Keratinocyte (primary cell): ENCODE data around the gene MTHFD1L. TPM values are rescaled to one million over a fixed set of nuclear protein-coding genes. Genes with fewer than 3 reads are reported as not detected.

Source experiments
- DNase-seq: peaks from one replicate; pipeline ENCODE4 v3.0.0-alpha.2; 2011; ENCODE audit warnings: low read depth, missing footprints, low spot score
- FAIRE-seq: peaks from 2 replicates; lab custom pipeline; 2011; peaks lifted over from hg19 to GRCh38; lab: Jason Lieb, UNC
- H2AFZ ChIP-seq: 2 replicates; pipeline ENCODE4 v1.6.0; 2012; ENCODE audit warnings: low read length, control low read depth, inconsistent platforms; ENCODE audit not compliant: control insufficient read depth
- H3K27ac ChIP-seq: 2 replicates; pipeline ENCODE4 v1.5.1; 2011; ENCODE audit warnings: low read length; ENCODE audit not compliant: control insufficient read depth, insufficient read depth
- H3K27me3 ChIP-seq: 3 replicates; pipeline ENCODE4 v1.6.0; 2011; ENCODE audit warnings: low read length; ENCODE audit not compliant: control insufficient read depth, insufficient read depth; ENCODE audit errors: extremely low read depth
- H3K36me3 ChIP-seq, 2 experiments: 2 replicates in 1 of 2; 3 replicates in 1 of 2; pipeline ENCODE4 v1.5.1; 2011; ENCODE audit warnings: low read length in 2 of 2, mild to moderate bottlenecking in 1 of 2; ENCODE audit not compliant: control insufficient read depth in 2 of 2, insufficient read depth in 2 of 2; ENCODE audit errors: extremely low read depth in 1 of 2
- H3K4me1 ChIP-seq: 3 replicates; pipeline ENCODE4 v1.5.1; 2011; ENCODE audit warnings: low read length; ENCODE audit not compliant: control insufficient read depth, insufficient read depth; ENCODE audit errors: extremely low read depth
- H3K4me2 ChIP-seq: 3 replicates; pipeline ENCODE4 v1.6.0; 2011; ENCODE audit warnings: low read depth, low read length; ENCODE audit not compliant: control insufficient read depth, insufficient read depth; ENCODE audit errors: extremely low read depth
- H3K4me3 ChIP-seq, 3 experiments: fragments of 200-600 bp in 1 of 3; sonication (generic) in 1 of 3; 2 replicates in 2 of 3; 3 replicates in 1 of 3; pipeline ENCODE4 v1.5.1; 2011 to 2016; ENCODE audit warnings: low read length in 3 of 3, mild to moderate bottlenecking in 3 of 3, control low read depth in 2 of 3, inconsistent platforms in 1 of 3, low read depth in 1 of 3, mixed read lengths in 1 of 3, mixed run types in 1 of 3, moderate library complexity in 1 of 3; ENCODE audit not compliant: control insufficient read depth in 2 of 3, insufficient read depth in 2 of 3; ENCODE audit errors: extremely low read depth in 1 of 3
- H3K79me2 ChIP-seq: 2 replicates; pipeline ENCODE4 v1.6.0; 2012; ENCODE audit warnings: low read length; ENCODE audit not compliant: control insufficient read depth, insufficient read depth
- H3K9ac ChIP-seq: 3 replicates; pipeline ENCODE4 v1.6.0; 2011; ENCODE audit warnings: low read length; ENCODE audit not compliant: control insufficient read depth, insufficient read depth; ENCODE audit errors: extremely low read depth
- H3K9me1 ChIP-seq: 3 replicates; pipeline ENCODE4 v1.6.0; 2011; ENCODE audit warnings: low read length; ENCODE audit not compliant: control insufficient read depth, insufficient read depth; ENCODE audit errors: extremely low read depth
- H3K9me3 ChIP-seq: 2 replicates; pipeline ENCODE4 v1.5.1; 2012; ENCODE audit warnings: low read depth, low read length; ENCODE audit not compliant: control insufficient read depth
- H4K20me1 ChIP-seq: 3 replicates; pipeline ENCODE4 v1.6.0; 2011; ENCODE audit warnings: low read length; ENCODE audit not compliant: control insufficient read depth, insufficient read depth; ENCODE audit errors: extremely low read depth
- CTCF ChIP-seq, 3 experiments: IDR thresholded peaks in 1 of 3; conservative IDR thresholded peaks in 1 of 3; optimal IDR thresholded peaks in 1 of 3; 2 replicates in 2 of 3; 3 replicates in 1 of 3; pipeline versions ENCODE3 to v1.5.1; 2011; ENCODE audit warnings: low read length in 3 of 3, mild to moderate bottlenecking in 3 of 3, moderate library complexity in 2 of 3, control low read depth in 1 of 3, inconsistent platforms in 1 of 3; ENCODE audit not compliant: insufficient read depth in 2 of 3; ENCODE audit errors: extremely low read depth in 1 of 3
- EZH2 ChIP-seq: IDR thresholded peaks from one replicate; pipeline ENCODE4 v1.6.1; 2012; ENCODE audit warnings: inconsistent platforms, mild to moderate bottlenecking, low read length, moderate library complexity
- dilution Hi-C: fragments of 300-500 bp; cut with MboI; formaldehyde crosslinking; loops from one replicate; pipeline ENCODE4 v1.7.0; 2020; ENCODE audit warnings: low sequenced_read_pairs; ENCODE audit not compliant: extremely low pct_ligation_motif_present
- polyA plus RNA-seq, 5 experiments: library from polyadenylated mRNA; depleted of rRNA in 3 of 5; stranded (reverse) in 3 of 5; stranded (forward) in 1 of 5; unstranded in 1 of 5; fragments of >200 nt; gene quantifications; 1 replicate in 1 of 5; 2 replicates in 3 of 5; 3 replicates in 1 of 5; pipeline versions ENCODE4 v1.2.1 to v1.2.3, GENCODE V29; 2011 to 2012; ENCODE audit warnings: missing spikeins in 2 of 5, low read depth in 1 of 5, low replicate concordance in 1 of 5

The MTHFD1L gene
- polyA plus RNA-seq, 1 donor (not counting 4 experiments of a cell fraction or from before 2014, with no cell fraction given) = 38.0 TPM

- H3K4me1 ChIP-seq = peaks cover 46% of the 10 kb centered on the region
- no peaks in the 10 kb centered on the region for H3K79me2 ChIP-seq
- H3K4me3 ChIP-seq = no peak overlapping the region
- DNase-seq = no peak
- no peak for FAIRE-seq
- no peaks in the 10 kb centered on the region for H3K9me3 ChIP-seq
- H3K9me1 ChIP-seq = no peaks in the 10 kb centered on the region
- no peaks in the 10 kb centered on the region for H4K20me1 ChIP-seq
- dilution Hi-C loops = no loop called here
- no peak for TF ChIP-seq EZH2
- TF ChIP-seq CTCF (optimal IDR thresholded peaks at IDR 0.05 in 1 of 3, IDR thresholded peaks at IDR 0.05 in 1 of 3, conservative IDR thresholded peaks at IDR 0.05 in 1 of 3; ENCODE audit: extremely low read depth in 1 of 3, insufficient read depth in 2 of 3, low read length in 3 of 3) = no peak
- peak overlapping the region; percentile 26 for H3K27ac ChIP-seq
- H2AFZ ChIP-seq = no peak overlapping the region
- H3K9ac ChIP-seq = no peak overlapping the region
- H3K27me3 ChIP-seq = no peaks in the 10 kb centered on the region
- H3K4me2 ChIP-seq = no peak overlapping the region
- H3K36me3 ChIP-seq = peaks cover 0 to 10% of the 10 kb centered on the region in 2 experiments
These were observed 198.5 kb downstream of the MTHFD1L start for GRCh38 chr6:151063842-151064647.

- Histone ChIP-seq H3K79me2 (no peaks in the 10 kb centered on the region), H3K9me1 (no peaks in the 10 kb centered on the region), H2AFZ (no peak overlapping the region), H3K4me1 (peaks cover 36% of the 10 kb centered on the region), H3K27ac (no peak overlapping the region), H3K4me3 (no peak overlapping the region), H4K20me1 (no peaks in the 10 kb centered on the region), H3K4me2 (no peak overlapping the region), H3K36me3 (peaks cover 0 to 13% of the 10 kb centered on the region in 2 experiments), H3K9me3 (no peaks in the 10 kb centered on the region), H3K27me3 (no peaks in the 10 kb centered on the region), H3K9ac (no peak overlapping the region)
- FAIRE-seq = no peak
- no peak for TF ChIP-seq CTCF (optimal IDR thresholded peaks at IDR 0.05 in 1 of 3, IDR thresholded peaks at IDR 0.05 in 1 of 3, conservative IDR thresholded peaks at IDR 0.05 in 1 of 3; ENCODE audit: extremely low read depth in 1 of 3, insufficient read depth in 2 of 3, low read length in 3 of 3)
- no peak for TF ChIP-seq EZH2
- dilution Hi-C loops = no loop called here
- DNase-seq = no peak
These were observed 199.7 kb downstream of the MTHFD1L start for GRCh38 chr6:151065027-151065815.
